Erythroblast (primary cell): Measurements from ENCODE around the gene FGF6.

Experiments used
- GATA1 ChIP-seq: IDR thresholded peaks from 2 replicates; pipeline ENCODE4 v1.6.1; 2011; ENCODE audit warnings: low read depth, mild to moderate bottlenecking, control low read depth, low read length, moderate library complexity
- POLR2A ChIP-seq: IDR thresholded peaks from 2 replicates; pipeline ENCODE4 v1.6.1; 2011; ENCODE audit warnings: mild to moderate bottlenecking, low read length

- TF ChIP-seq POLR2A (no peak), GATA1 (no peak)
Observed at GRCh38 chr12:4447151-4447550, 1.5 kb upstream of the FGF6 start.
